Measurements from ENCODE around the gene RAP2B.
"Not testable (repeated sequence)": the region's sequence is repeated elsewhere in the genome, so short reads cannot be mapped to it uniquely, and the experiment has no call there.

Gene RAP2B

GRCh38 chr3:153193786-153194476 lies 31.9 kb downstream of the RAP2B start:
- DNase-seq (ENCODE audit: low read depth in 2 of 2): not testable (repeated sequence)

GRCh38 chr3:153195349-153195879 lies 33.4 kb downstream of the RAP2B start:
- no peak for DNase-seq (ENCODE audit: low read depth in 2 of 2)

GRCh38 chr3:153209596-153209995 lies 47.6 kb downstream of the RAP2B start:
- DNase-seq (ENCODE audit: low read depth in 2 of 2): no peak

- DNase-seq (ENCODE audit: low read depth in 2 of 2): no peak
These were observed 48.1 kb downstream of the RAP2B start for GRCh38 chr3:153210146-153210545.

- no peak for DNase-seq (ENCODE audit: low read depth in 2 of 2)
These were observed 48.6 kb downstream of the RAP2B start for GRCh38 chr3:153210660-153211059.

GRCh38 chr3:153215497-153215896 lies 53.5 kb downstream of the RAP2B start:
- no peak for DNase-seq (ENCODE audit: low read depth in 2 of 2)

GRCh38 chr3:153215966-153216365 lies 53.9 kb downstream of the RAP2B start:
- DNase-seq (ENCODE audit: low read depth in 2 of 2): peak; percentile 61 to 73

- no peak for DNase-seq (ENCODE audit: low read depth in 2 of 2)
These were observed 54.9 kb downstream of the RAP2B start for GRCh38 chr3:153216928-153217327.

- DNase-seq (ENCODE audit: low read depth in 2 of 2): peak in 1 of 2 experiments; percentile 34
These were observed 57.1 kb downstream of the RAP2B start for GRCh38 chr3:153219146-153219545.

All from fibroblast of skin of left quadriceps (primary cell).